ENCODE data around the gene MKLN1.
A peak's percentile ranks its signal among the peaks of the same experiment; 100 is the strongest.

The MKLN1 gene

GRCh38 chr7:131521651-131522163 is 194.0 kb downstream of the MKLN1 start:
- peak; percentile 63 for DNase-seq (ENCODE audit: low spot score)

- DNase-seq (ENCODE audit: low spot score), result no peak
Measured at GRCh38 chr7:131522325-131522930, 194.8 kb downstream of the MKLN1 start.

GRCh38 chr7:131524115-131524514 is 196.4 kb downstream of the MKLN1 start:
- DNase-seq (ENCODE audit: low spot score), result no peak

GRCh38 chr7:131524703-131525102 is 197.0 kb downstream of the MKLN1 start:
- DNase-seq (ENCODE audit: low spot score), result no peak

GRCh38 chr7:131525820-131526219 is 198.1 kb downstream of the MKLN1 start:
- no peak for DNase-seq (ENCODE audit: low spot score)

GRCh38 chr7:131527456-131527855 is 199.8 kb downstream of the MKLN1 start:
- no peak for DNase-seq (ENCODE audit: low spot score)

GRCh38 chr7:131529179-131529578 is 201.5 kb downstream of the MKLN1 start:
- DNase-seq (ENCODE audit: low spot score), result no peak

- no peak for DNase-seq (ENCODE audit: low spot score)
Measured at GRCh38 chr7:131529617-131530016, 201.9 kb downstream of the MKLN1 start.

GRCh38 chr7:131530137-131530536 is 202.5 kb downstream of the MKLN1 start:
- no peak for DNase-seq (ENCODE audit: low spot score)

- DNase-seq (ENCODE audit: low spot score), result no peak
Measured at GRCh38 chr7:131532570-131533091, 205.0 kb downstream of the MKLN1 start.

GRCh38 chr7:131533151-131533559 is 205.5 kb downstream of the MKLN1 start:
- no peak for DNase-seq (ENCODE audit: low spot score)

GRCh38 chr7:131533566-131534561 is 206.2 kb downstream of the MKLN1 start:
- DNase-seq (ENCODE audit: low spot score), result no peak

GRCh38 chr7:131536361-131536849 is 208.7 kb downstream of the MKLN1 start:
- no peak for DNase-seq (ENCODE audit: low spot score)

GRCh38 chr7:131537571-131537978 is 209.9 kb downstream of the MKLN1 start:
- DNase-seq (ENCODE audit: low spot score), result peak; percentile 47

GRCh38 chr7:131538071-131538812 is 210.6 kb downstream of the MKLN1 start:
- DNase-seq (ENCODE audit: low spot score), result peak; percentile 64

- peak; percentile 62 for DNase-seq (ENCODE audit: low spot score)
Measured at GRCh38 chr7:131538813-131539179, 211.1 kb downstream of the MKLN1 start.

GRCh38 chr7:131540491-131541162 is 213.0 kb downstream of the MKLN1 start:
- DNase-seq (ENCODE audit: low spot score), result no peak

- no peak for DNase-seq (ENCODE audit: low spot score)
Measured at GRCh38 chr7:131543298-131543697, 215.6 kb downstream of the MKLN1 start.

GRCh38 chr7:131544021-131544420 is 216.3 kb downstream of the MKLN1 start:
- no peak for DNase-seq (ENCODE audit: low spot score)

- peak; percentile 63 for DNase-seq (ENCODE audit: low spot score)
Measured at GRCh38 chr7:131544449-131545301, 217.0 kb downstream of the MKLN1 start.
